GM18507 (cell line): ENCODE data around the gene GRID2IP.
"Not testable (repeated sequence)": the region's sequence is repeated elsewhere in the genome, so short reads cannot be mapped to it uniquely, and the experiment has no call there.

ENCODE experiments used
- DNase-seq: peaks from one replicate; pipeline ENCODE4 v3.0.0; 2011; ENCODE audit warnings: low read depth; ENCODE audit not compliant: insufficient read length; ENCODE audit errors: extremely low spot score
- FAIRE-seq: peaks from 2 replicates; lab custom pipeline; 2011; peaks lifted over from hg19 to GRCh38; lab: Jason Lieb, UNC

GRID2IP gene

GRCh38 chr7:6551016-6551511, at the start of gene GRID2IP:
Gene GRID2IP (minus strand): TSS chr7:6551461. CDS start chr7:6551436, 25 bp downstream.
- FAIRE-seq (no peak), DNase-seq (no peak)

- FAIRE-seq = no peak
- no peak for DNase-seq
Measured at GRCh38 chr7:6600093-6600492, 48.8 kb upstream of the GRID2IP start.

GRCh38 chr7:6590645-6591110, 39.4 kb upstream of the GRID2IP start:
- no peak for DNase-seq
- peak; percentile 9 for FAIRE-seq

GRCh38 chr7:6589829-6590644, 38.8 kb upstream of the GRID2IP start, which contains the start of gene INTS15:
Gene INTS15 (plus strand): TSS chr7:6590021. CDS start chr7:6590284, 263 bp downstream.
- DNase-seq (peak; percentile 80), FAIRE-seq (peak; percentile 76)

- no peak for FAIRE-seq
- DNase-seq = no peak
Measured at GRCh38 chr7:6589151-6589828, 38.0 kb upstream of the GRID2IP start.

GRCh38 chr7:6588566-6588965, 37.3 kb upstream of the GRID2IP start:
- FAIRE-seq (no peak), DNase-seq (no peak)

- not testable (repeated sequence) for DNase-seq, FAIRE-seq
Measured at GRCh38 chr7:6585746-6586432, 34.6 kb upstream of the GRID2IP start.

- FAIRE-seq = no peak
Measured at GRCh38 chr7:6579446-6579845, 28.2 kb upstream of the GRID2IP start.

GRCh38 chr7:6578114-6579084, 27.1 kb upstream of the GRID2IP start:
- DNase-seq = no peak
- FAIRE-seq = no peak

More at GRCh38 chr7:6579446-6579845, 28.2 kb upstream of the GRID2IP start:
- DNase-seq = no peak

- DNase-seq = peak; percentile 99
- peak; percentile 92 for FAIRE-seq
Measured at GRCh38 chr7:6577369-6578113, 26.3 kb upstream of the GRID2IP start, which contains the start of gene ZDHHC4. Gene ZDHHC4 (plus strand): TSS chr7:6577454. CDS start chr7:6580562, 3,108 bp downstream.

- not testable (repeated sequence) for FAIRE-seq, DNase-seq
Measured at GRCh38 chr7:6576867-6577368, 25.7 kb upstream of the GRID2IP start.

GRCh38 chr7:6576024-6576866, 25.0 kb upstream of the GRID2IP start:
- FAIRE-seq = no peak

GRCh38 chr7:6575281-6576023, 24.2 kb upstream of the GRID2IP start:
- FAIRE-seq = no peak
- DNase-seq = no peak

More at GRCh38 chr7:6576024-6576866, 25.0 kb upstream of the GRID2IP start:
- DNase-seq = no peak

GRCh38 chr7:6571160-6571779, 20.0 kb upstream of the GRID2IP start:
- DNase-seq (no peak), FAIRE-seq (no peak)

GRCh38 chr7:6567886-6568285, 16.6 kb upstream of the GRID2IP start:
- DNase-seq (no peak), FAIRE-seq (no peak)

- DNase-seq (no peak), FAIRE-seq (no peak)
Measured at GRCh38 chr7:6565655-6566054, 14.4 kb upstream of the GRID2IP start.
